Caco-2 (cell line): ENCODE results near the gene ECEL1. TPM values are rescaled to one million over a fixed set of nuclear protein-coding genes. Genes with fewer than 3 reads are reported as not detected.
"Not testable (repeated sequence)": the region's sequence is repeated elsewhere in the genome, so short reads cannot be mapped to it uniquely, and the experiment has no call there.

Source experiments
- BruUV-seq: library from RNA; stranded (reverse); fragments of 400-500 nt; replicated peaks from 2 replicates; lab custom pipeline; 2021; lab: Mats Ljungman, UMichigan
- CTCF ChIA-PET: fragments of 300-600 bp; sonication (Branson Sonifier 250); formaldehyde crosslinking; loops from one replicate; lab custom pipeline; 2022; ENCODE audit warnings: antibody characterized with exemption; lab: Charles Lee
- POLR2A ChIA-PET: fragments of 300-600 bp; sonication (Branson Sonifier 250); formaldehyde crosslinking; loops from one replicate; lab custom pipeline; 2022; ENCODE audit warnings: antibody characterized with exemption; lab: Charles Lee
- DNase-seq, 2 experiments: peaks; one replicate each; pipeline versions ENCODE4 v3.0.0 to v3.0.0-alpha.2; 2020 to 2022
- H3K27me3 ChIP-seq: replicated peaks from 2 replicates; pipeline ENCODE4 v1.6.0; 2011; ENCODE audit warnings: low read length; ENCODE audit not compliant: control insufficient read depth, insufficient read depth
- H3K36me3 ChIP-seq: 2 replicates; pipeline ENCODE4 v1.5.1; 2011; ENCODE audit warnings: low read length; ENCODE audit not compliant: control insufficient read depth, insufficient read depth
- H3K4me1 ChIP-seq: fragments of 250-450 bp; sonication (Bioruptor Pico); 2 replicates; pipeline ENCODE4 v1.5.1; 2020; ENCODE audit warnings: mild to moderate bottlenecking
- H3K4me3 ChIP-seq: 2 replicates; pipeline ENCODE4 v1.5.1; 2011; ENCODE audit warnings: low read depth, mild to moderate bottlenecking, control low read depth, low read length
- H3K9me3 ChIP-seq: fragments of 250-450 bp; sonication (Bioruptor Pico); 2 replicates; pipeline ENCODE4 v1.5.1; 2020; ENCODE audit warnings: mild to moderate bottlenecking, moderate library complexity
- H3K27ac Mint-ChIP-seq: one replicate; pipeline ENCODE4 v1.8.0; 2022; ENCODE audit warnings: mixed read lengths; ENCODE audit not compliant: unreplicated experiment
- H3K27me3 Mint-ChIP-seq: one replicate; pipeline ENCODE4 v1.8.0; 2022; ENCODE audit warnings: mixed read lengths; ENCODE audit not compliant: insufficient read depth, unreplicated experiment
- H3K36me3 Mint-ChIP-seq: one replicate; pipeline ENCODE4 v1.8.0; 2022; ENCODE audit warnings: mild to moderate bottlenecking, mixed read lengths; ENCODE audit not compliant: insufficient read depth, unreplicated experiment
- H3K4me1 Mint-ChIP-seq: one replicate; pipeline ENCODE4 v1.8.0; 2022; ENCODE audit warnings: low read depth, mixed read lengths; ENCODE audit not compliant: unreplicated experiment
- H3K4me3 Mint-ChIP-seq: one replicate; pipeline ENCODE4 v1.8.0; 2022; ENCODE audit warnings: mild to moderate bottlenecking, moderate library complexity, mixed read lengths; ENCODE audit not compliant: unreplicated experiment
- H3K9me3 Mint-ChIP-seq: one replicate; pipeline ENCODE4 v1.8.0; 2022; ENCODE audit warnings: mixed read lengths; ENCODE audit not compliant: unreplicated experiment
- intact Hi-C: fragments of 100-400 bp; cut with micrococcal nuclease; formaldehyde crosslinking; loops from one replicate; pipeline ENCODE4 v1.10.0; 2022; ENCODE audit not compliant: unreplicated experiment
- total RNA-seq: library from RNA; stranded (reverse); gene quantifications from 2 replicates; pipeline ENCODE4 v1.2.3, GENCODE V29; 2022
- TF ChIP-seq, protein P1 (sequence below), 2 experiments: fragments of 200-600 bp in 1 of 2; IDR thresholded peaks; 1 replicate in 1 of 2; 2 replicates in 1 of 2; pipeline versions ENCODE4 v1.5.1 to v1.8.0; 2011 to 2022; ENCODE audit warnings: antibody characterized with exemption in 1 of 2, control low read depth in 1 of 2, inconsistent platforms in 1 of 2, low read depth in 1 of 2, low read length in 1 of 2, mild to moderate bottlenecking in 1 of 2, moderate library complexity in 1 of 2; ENCODE audit not compliant: insufficient read depth in 1 of 2, severe bottlenecking in 1 of 2, unreplicated experiment in 1 of 2

The ECEL1 gene
- total RNA-seq, 1 experiment from 2014 or later: 6.4 TPM

- no peak overlapping the region for H3K27ac Mint-ChIP-seq
- POLR2A ChIA-PET: no interaction called here
Observed at GRCh38 chr2:232441147-232441651, 46.4 kb downstream of the ECEL1 start.

DNA sequence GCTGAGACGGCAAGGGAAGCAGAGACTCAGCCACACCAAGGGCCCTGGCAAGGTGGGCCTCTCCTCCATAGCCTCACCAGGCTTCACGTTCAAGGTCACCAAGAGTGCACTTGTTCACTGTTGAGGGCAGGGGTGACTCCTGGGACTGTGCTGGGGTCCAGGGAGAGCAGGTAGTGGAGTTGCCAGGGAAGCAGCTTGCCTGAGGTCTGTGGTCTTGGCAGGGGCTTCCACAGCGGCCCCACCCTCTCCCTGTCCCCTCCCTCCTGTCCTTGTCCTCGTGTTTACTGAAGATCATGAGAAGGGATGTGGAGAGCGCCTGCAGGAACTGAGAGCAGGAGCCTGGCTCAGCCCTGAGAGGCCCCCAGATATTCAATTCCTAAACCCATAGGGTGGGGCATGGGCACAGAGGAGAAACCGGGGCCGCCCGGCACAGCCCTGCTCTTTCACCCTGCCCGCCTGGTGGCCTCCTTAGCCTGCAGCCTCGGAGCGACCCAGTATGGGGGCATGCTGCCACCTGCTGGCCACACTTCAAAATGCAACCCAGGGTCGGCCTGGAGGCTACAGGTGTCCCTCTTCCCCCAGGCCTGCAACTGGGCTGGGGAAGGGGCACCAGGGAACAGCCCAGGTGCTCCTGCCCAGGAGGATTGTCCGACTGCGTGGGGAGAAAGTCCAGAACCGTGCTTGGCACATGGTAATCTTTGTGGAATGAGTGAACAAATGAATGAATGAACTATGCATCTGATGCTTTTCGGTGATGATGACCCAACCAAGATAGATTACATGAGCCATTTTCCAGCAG is 47.2 kb downstream of the ECEL1 start:
- POLR2A ChIA-PET, H3K4me1 ChIP-seq, H3K36me3 ChIP-seq, H3K27me3 Mint-ChIP-seq, H3K27me3 ChIP-seq, H3K9me3 Mint-ChIP-seq, H3K4me3 Mint-ChIP-seq, H3K36me3 Mint-ChIP-seq, H3K27ac Mint-ChIP-seq, H3K9me3 ChIP-seq, BruUV-seq, H3K4me3 ChIP-seq, H3K4me1 Mint-ChIP-seq: not testable (repeated sequence)
- TF ChIP-seq, protein P1, sequence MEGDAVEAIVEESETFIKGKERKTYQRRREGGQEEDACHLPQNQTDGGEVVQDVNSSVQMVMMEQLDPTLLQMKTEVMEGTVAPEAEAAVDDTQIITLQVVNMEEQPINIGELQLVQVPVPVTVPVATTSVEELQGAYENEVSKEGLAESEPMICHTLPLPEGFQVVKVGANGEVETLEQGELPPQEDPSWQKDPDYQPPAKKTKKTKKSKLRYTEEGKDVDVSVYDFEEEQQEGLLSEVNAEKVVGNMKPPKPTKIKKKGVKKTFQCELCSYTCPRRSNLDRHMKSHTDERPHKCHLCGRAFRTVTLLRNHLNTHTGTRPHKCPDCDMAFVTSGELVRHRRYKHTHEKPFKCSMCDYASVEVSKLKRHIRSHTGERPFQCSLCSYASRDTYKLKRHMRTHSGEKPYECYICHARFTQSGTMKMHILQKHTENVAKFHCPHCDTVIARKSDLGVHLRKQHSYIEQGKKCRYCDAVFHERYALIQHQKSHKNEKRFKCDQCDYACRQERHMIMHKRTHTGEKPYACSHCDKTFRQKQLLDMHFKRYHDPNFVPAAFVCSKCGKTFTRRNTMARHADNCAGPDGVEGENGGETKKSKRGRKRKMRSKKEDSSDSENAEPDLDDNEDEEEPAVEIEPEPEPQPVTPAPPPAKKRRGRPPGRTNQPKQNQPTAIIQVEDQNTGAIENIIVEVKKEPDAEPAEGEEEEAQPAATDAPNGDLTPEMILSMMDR (IDR thresholded peaks at IDR 0.05; ENCODE audit: insufficient read depth in 1 of 2, low read depth in 1 of 2, low read length in 1 of 2, severe bottlenecking in 1 of 2, unreplicated experiment in 1 of 2): peak; percentile 82 to 87
- intact Hi-C loops: loop anchor here (1.0 to 5.0 kb wide), 4 partner anchors 55 to 588 kb away; partner anchors contain the start of gene PRSS56
- peak; percentile 81 to 89 for DNase-seq
- CTCF ChIA-PET: interaction anchor here (1.3 to 1.5 kb wide), 2 partner anchors 54 to 105 kb away, joined by 4 to 7 read pairs; no protein-coding TSS in a partner anchor

More at GRCh38 chr2:232441147-232441651, 46.4 kb downstream of the ECEL1 start:
- Mint-ChIP-seq H3K9me3 (no peaks in the 10 kb centered on the region), H3K4me1 (no peaks in the 10 kb centered on the region), H3K27me3 (no peaks in the 10 kb centered on the region), H3K36me3 (no peaks in the 10 kb centered on the region), H3K4me3 (no peak overlapping the region)
- H3K36me3 ChIP-seq: no peaks in the 10 kb centered on the region
- TF ChIP-seq, protein P1 (IDR thresholded peaks at IDR 0.05; ENCODE audit: insufficient read depth in 1 of 2, low read depth in 1 of 2, low read length in 1 of 2, severe bottlenecking in 1 of 2, unreplicated experiment in 1 of 2): no peak
- intact Hi-C loops: loop anchor here (5.0 kb wide), 2 partner anchors 81 to 589 kb away; partner anchors contain the start of gene PRSS56
- H3K9me3 ChIP-seq: no peaks in the 10 kb centered on the region
- CTCF ChIA-PET: no interaction called here
- BruUV-seq: no TSS peak
- peak in 1 of 2 experiments; percentile 19 for DNase-seq
- 0 out of 2 replicates have a peak, but pooled peaks cover 4% of the 10 kb centered on the region for H3K4me1 ChIP-seq
- H3K27me3 ChIP-seq: no peaks in the 10 kb centered on the region
- no peak overlapping the region for H3K4me3 ChIP-seq

DNA sequence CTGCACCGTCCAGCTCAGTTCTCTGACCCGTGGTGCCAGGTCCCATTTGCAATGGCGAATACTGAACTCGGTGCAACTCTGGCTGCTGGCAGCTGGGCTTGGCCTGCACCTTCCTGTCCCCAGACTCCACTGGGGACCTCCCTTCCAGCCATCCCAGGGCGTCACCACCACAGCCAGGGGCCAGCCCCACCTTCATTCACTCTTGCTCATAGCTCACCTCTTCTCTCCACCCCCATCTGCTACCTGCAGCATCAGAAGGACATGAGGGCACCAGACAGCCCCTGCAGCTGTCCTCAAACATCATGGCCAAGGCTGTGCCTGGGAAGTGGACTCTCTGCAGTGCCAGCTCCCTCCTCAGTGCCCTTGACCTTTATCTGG is 47.9 kb downstream of the ECEL1 start:
- no peak overlapping the region for H3K4me3 ChIP-seq
- TF ChIP-seq, protein P1 (IDR thresholded peaks at IDR 0.05; ENCODE audit: insufficient read depth in 1 of 2, low read depth in 1 of 2, low read length in 1 of 2, severe bottlenecking in 1 of 2, unreplicated experiment in 1 of 2): peak in 1 of 2 experiments; percentile 5
- no peaks in the 10 kb centered on the region for H3K9me3 ChIP-seq
- no peaks in the 10 kb centered on the region for H3K4me1 Mint-ChIP-seq
- no peaks in the 10 kb centered on the region for H3K36me3 Mint-ChIP-seq
- BruUV-seq: no TSS peak
- intact Hi-C loops: loop anchor here (1.0 to 5.0 kb wide), 6 partner anchors 54 to 587 kb away; partner anchors contain the start of genes NPPC and PRSS56
- no peaks in the 10 kb centered on the region for H3K27me3 Mint-ChIP-seq
- CTCF ChIA-PET: interaction anchor here (1.3 to 1.5 kb wide), 4 partner anchors 54 to 105 kb away, joined by 4 to 8 read pairs (median 6); no protein-coding TSS in a partner anchor
- no peaks in the 10 kb centered on the region for H3K27me3 ChIP-seq
- peak in 1 of 2 experiments; percentile 22 for DNase-seq
- H3K4me3 Mint-ChIP-seq: no peak overlapping the region
- POLR2A ChIA-PET: no interaction called here
- H3K4me1 ChIP-seq: 0 out of 2 replicates have a peak, but pooled peaks cover 4% of the 10 kb centered on the region
- no peak overlapping the region for H3K27ac Mint-ChIP-seq
- no peaks in the 10 kb centered on the region for H3K36me3 ChIP-seq
- no peaks in the 10 kb centered on the region for H3K9me3 Mint-ChIP-seq
